SK-N-SH (cell line): ENCODE measurements around the gene EPHA6. TPM values are rescaled to one million over a fixed set of nuclear protein-coding genes. Genes with fewer than 3 reads are reported as not detected.

Experiments used
- CTCF ChIA-PET: fragments of 300-600, 350-600 bp; formaldehyde crosslinking; extraction: SDS; loops from one replicate; lab custom pipeline; 2021; lab: Yijun Ruan, JAX
- POLR2A ChIA-PET: fragments of 350-600 bp; sonication (Branson Sonifier 250); formaldehyde crosslinking; extraction: SDS; loops from one replicate; lab custom pipeline; 2020; ENCODE audit warnings: antibody characterized with exemption, inconsistent platforms; lab: Yijun Ruan, JAX
- DNase-seq: peaks from one replicate; pipeline ENCODE4 v3.0.0; 2012
- H2AFZ ChIP-seq: fragments of 200-600 bp; sonication (generic); 2 replicates; pipeline ENCODE4 v1.8.1; 2016; ENCODE audit warnings: antibody characterized with exemption, mild to moderate bottlenecking, low read depth
- H3F3A ChIP-seq: fragments of 200-600 bp; sonication (generic); replicated peaks from 2 replicates; pipeline ENCODE3; 2016; ENCODE audit warnings: antibody characterized with exemption, mild to moderate bottlenecking; ENCODE audit not compliant: insufficient read depth
- H3K27ac ChIP-seq, 2 experiments: fragments of 200-500 bp in 1 of 2; fragments of 200-600 bp in 1 of 2; sonication (Bioruptor generic) in 1 of 2; sonication (generic), shearing (Covaris generic) in 1 of 2; 2 replicates each; pipeline versions ENCODE4 v1.5.1 to v1.6.1; 2014 to 2016; ENCODE audit warnings: low read depth in 2 of 2, inconsistent platforms in 1 of 2, low read length in 1 of 2, mild to moderate bottlenecking in 1 of 2, mixed read lengths in 1 of 2
- H3K27me3 ChIP-seq: fragments of 200-600 bp; sonication (generic), shearing (Covaris generic); 2 replicates; pipeline ENCODE4 v1.6.1; 2016; ENCODE audit warnings: mixed run types; ENCODE audit not compliant: insufficient read depth
- H3K36me3 ChIP-seq, 2 experiments: fragments of 200-500 bp in 1 of 2; fragments of 200-600 bp in 1 of 2; sonication (Bioruptor generic) in 1 of 2; sonication (generic) in 1 of 2; replicated peaks in 1 of 2; 2 replicates each; pipeline versions ENCODE3 to v1.5.1; 2014 to 2016; ENCODE audit warnings: low read length in 1 of 2, mild to moderate bottlenecking in 1 of 2; ENCODE audit not compliant: insufficient read depth in 2 of 2, control insufficient read depth in 1 of 2
- H3K4me1 ChIP-seq, 2 experiments: fragments of 200-500 bp in 1 of 2; fragments of 200-600 bp in 1 of 2; sonication (Bioruptor generic) in 1 of 2; sonication (generic), shearing (Covaris generic) in 1 of 2; 2 replicates each; pipeline versions ENCODE4 v1.5.1 to v1.6.1; 2014 to 2016; ENCODE audit warnings: low read depth in 1 of 2, low read length in 1 of 2, mixed run types in 1 of 2; ENCODE audit not compliant: insufficient read depth in 2 of 2, control insufficient read depth in 1 of 2
- H3K4me2 ChIP-seq: fragments of 200-600 bp; sonication (generic), shearing (Covaris generic); 2 replicates; pipeline ENCODE4 v1.6.1; 2017; ENCODE audit warnings: mixed run types
- H3K4me3 ChIP-seq, 2 experiments: fragments of 200-500 bp in 1 of 2; fragments of 200-600 bp in 1 of 2; sonication (Bioruptor generic) in 1 of 2; sonication (generic), shearing (Covaris generic) in 1 of 2; 2 replicates each; pipeline versions ENCODE4 v1.5.1 to v1.8.1; 2014 to 2016; ENCODE audit warnings: low read depth in 2 of 2, inconsistent platforms in 1 of 2, low read length in 1 of 2, mild to moderate bottlenecking in 1 of 2, mixed read lengths in 1 of 2, moderate library complexity in 1 of 2
- H3K79me2 ChIP-seq: fragments of 200-600 bp; sonication (generic); 2 replicates; pipeline ENCODE4 v1.8.1; 2017; ENCODE audit warnings: mild to moderate bottlenecking; ENCODE audit not compliant: insufficient read depth
- H3K9ac ChIP-seq: fragments of 200-600 bp; sonication (generic); 2 replicates; pipeline ENCODE4 v1.6.1; 2017; ENCODE audit warnings: mixed run types
- H3K9me2 ChIP-seq: fragments of 200-600 bp; sonication (generic); 2 replicates; pipeline ENCODE4 v1.6.1; 2017; ENCODE audit warnings: mixed run types
- H3K9me3 ChIP-seq: fragments of 200-600 bp; sonication (generic); 2 replicates; pipeline ENCODE4 v1.6.1; 2017; ENCODE audit warnings: mixed run types, mild to moderate bottlenecking, moderate library complexity
- H4K20me1 ChIP-seq: fragments of 200-600 bp; sonication (generic); 2 replicates; pipeline ENCODE4 v1.6.1; 2017; ENCODE audit warnings: mild to moderate bottlenecking, mixed run types; ENCODE audit not compliant: insufficient read depth
- CHD2 ChIP-seq: fragments of 150-350 bp; IDR thresholded peaks from 2 replicates; pipeline ENCODE4 v1.6.1; 2018; ENCODE audit warnings: low read length; ENCODE audit not compliant: partially characterized antibody
- CTCF ChIP-seq: fragments of 200-600 bp; sonication (generic); IDR thresholded peaks from 2 replicates; pipeline ENCODE4 v1.6.1; 2017; ENCODE audit warnings: antibody characterized with exemption, mild to moderate bottlenecking, moderate library complexity
- ELF1 ChIP-seq: IDR thresholded peaks from 2 replicates; pipeline ENCODE4 v1.4.0; 2012
- EZH2phosphoT487 ChIP-seq: fragments of 200-600 bp; sonication (generic); IDR thresholded peaks from 2 replicates; pipeline ENCODE4 v1.6.1; 2017; ENCODE audit warnings: low read depth, mixed run types, mild to moderate bottlenecking, antibody characterized with exemption, moderate library complexity, borderline replicate concordance
- FOSL2 ChIP-seq: IDR thresholded peaks from 2 replicates; pipeline ENCODE4 v1.4.0; 2012; ENCODE audit warnings: low read depth, mild to moderate bottlenecking, moderate library complexity, borderline replicate concordance
- FOXJ3 ChIP-seq: sonication (generic); formaldehyde crosslinking; IDR thresholded peaks from 2 replicates; pipeline ENCODE4 v1.5.1; 2020; ENCODE audit warnings: mild to moderate bottlenecking, missing genetic modification reagents
- GABPA ChIP-seq: IDR thresholded peaks from 2 replicates; pipeline ENCODE4 v1.4.0; 2012; ENCODE audit warnings: low read depth, mild to moderate bottlenecking
- IRF3 ChIP-seq: fragments of 150-350 bp; IDR thresholded peaks from 2 replicates; pipeline ENCODE4 v1.6.1; 2016; ENCODE audit warnings: mild to moderate bottlenecking, low read depth, low read length
- JUND ChIP-seq: IDR thresholded peaks from 2 replicates; pipeline ENCODE4 v1.4.0; 2012
- MEF2A ChIP-seq: IDR thresholded peaks from 2 replicates; pipeline ENCODE4 v1.4.0; 2012; ENCODE audit warnings: low read depth, borderline replicate concordance
- NRF1 ChIP-seq: IDR thresholded peaks from 2 replicates; pipeline ENCODE4 v1.6.1; 2012; ENCODE audit warnings: low read depth, mild to moderate bottlenecking, low read length
- RAD21 ChIP-seq: IDR thresholded peaks from 2 replicates; pipeline ENCODE4 v1.6.1; 2012; ENCODE audit warnings: mild to moderate bottlenecking, low read length
- REST ChIP-seq: IDR thresholded peaks from 2 replicates; pipeline ENCODE4 v1.6.1; 2012; ENCODE audit warnings: mild to moderate bottlenecking, low read depth, low read length, moderate library complexity
- RFX5 ChIP-seq: IDR thresholded peaks from 2 replicates; pipeline ENCODE4 v1.6.1; 2012; ENCODE audit warnings: mild to moderate bottlenecking, improper control_type of control experiment, low read length
- SIN3A ChIP-seq: IDR thresholded peaks from 2 replicates; pipeline ENCODE4 v1.6.1; 2012; ENCODE audit warnings: low read depth, mild to moderate bottlenecking, low read length, moderate library complexity, borderline replicate concordance
- TAF1 ChIP-seq: IDR thresholded peaks from 2 replicates; pipeline ENCODE4 v1.6.1; 2012; ENCODE audit warnings: low read depth, mild to moderate bottlenecking, low read length, moderate library complexity, borderline replicate concordance
- TEAD4 ChIP-seq: IDR thresholded peaks from 2 replicates; pipeline ENCODE4 v1.4.0; 2012; ENCODE audit warnings: mild to moderate bottlenecking, borderline replicate concordance; ENCODE audit not compliant: insufficient read depth
- YY1 ChIP-seq: IDR thresholded peaks from 2 replicates; pipeline ENCODE4 v1.4.0; 2012; ENCODE audit warnings: low read depth, mild to moderate bottlenecking
- ZBTB33 ChIP-seq: IDR thresholded peaks from 2 replicates; pipeline ENCODE4 v1.4.0; 2012; ENCODE audit warnings: low read depth, borderline replicate concordance
- WGBS: methylation state at CpG from one replicate; pipeline ENCODE4 v1.1.6; 2017; ENCODE audit warnings: low lambda C conversion rate; 5-methylcytosine and 5-hydroxymethylcytosine counted together
- polyA plus RNA-seq, 3 experiments: library from polyadenylated mRNA; depleted of rRNA; stranded (reverse); fragments of >200 nt; gene quantifications; 2 replicates each; pipeline ENCODE4 v1.2.3, GENCODE V29; 2012

EPHA6 gene
- polyA plus RNA-seq, 1 of the 3 experiments (the other 2 are of a cell fraction), result not detected

GRCh38 chr3:97432914-97433313 lies 618.5 kb downstream of the EPHA6 start:
- H3K4me1 ChIP-seq, result no peaks in the 10 kb centered on the region
- H2AFZ ChIP-seq, result no peak overlapping the region
- POLR2A ChIA-PET, result no interaction called here
- no peak overlapping the region for H3K9ac ChIP-seq
- H3K27me3 ChIP-seq, result no peaks in the 10 kb centered on the region
- H3K79me2 ChIP-seq, result no peaks in the 10 kb centered on the region
- H3K4me3 ChIP-seq, result no peak overlapping the region
- CTCF ChIA-PET, result no interaction called here
- no peaks in the 10 kb centered on the region for H3K9me3 ChIP-seq
- H3K9me2 ChIP-seq, result no peaks in the 10 kb centered on the region
- H3F3A ChIP-seq, result no peaks in the 10 kb centered on the region
- no peaks in the 10 kb centered on the region for H3K36me3 ChIP-seq
- no peak for TF ChIP-seq SIN3A
- TF ChIP-seq FOSL2, result no peak
- TF ChIP-seq RAD21, result no peak
- no peak for TF ChIP-seq IRF3
- TF ChIP-seq YY1, result no peak
- no peak for TF ChIP-seq JUND
- TF ChIP-seq GABPA, result no peak
- TF ChIP-seq MEF2A, result no peak
- no peak for TF ChIP-seq TEAD4
- no peak for TF ChIP-seq ELF1
- no peak for TF ChIP-seq CTCF
- TF ChIP-seq EZH2phosphoT487, result no peak
- no peak for TF ChIP-seq ZBTB33
- no peak for TF ChIP-seq TAF1
- no peak overlapping the region for H3K27ac ChIP-seq
- no peak for DNase-seq
- 16% methylated on average over 2 of the region's 2 CpGs for WGBS
- no peak overlapping the region for H3K4me2 ChIP-seq
- H4K20me1 ChIP-seq, result no peaks in the 10 kb centered on the region

- ChIA-PET POLR2A (no interaction called here), CTCF (no interaction called here)
- Histone ChIP-seq H4K20me1 (no peaks in the 10 kb centered on the region), H3K27ac (no peak overlapping the region), H3K9me3 (no peaks in the 10 kb centered on the region), H3K27me3 (no peaks in the 10 kb centered on the region), H3K4me1 (no peaks in the 10 kb centered on the region; a peak in 1 of 4 replicates), H3K9ac (no peak overlapping the region), H3K4me3 (no peak overlapping the region), H3F3A (no peaks in the 10 kb centered on the region), H2AFZ (no peak overlapping the region), H3K36me3 (no peaks in the 10 kb centered on the region), H3K4me2 (no peak overlapping the region), H3K9me2 (peaks cover 4% of the 10 kb centered on the region; the same call in 1 of the 2 replicates), H3K79me2 (no peaks in the 10 kb centered on the region)
- WGBS, result 12% methylated on average over 1 of the region's 1 CpG
- DNase-seq, result no peak
- TF ChIP-seq REST (no peak), RAD21 (no peak), CTCF (no peak), NRF1 (no peak), CHD2 (no peak), FOXJ3 (no peak), RFX5 (no peak)
These were observed 623.7 kb downstream of the EPHA6 start for GRCh38 chr3:97438131-97438530.
